Hepatocyte (in vitro differentiated cells): ENCODE results near the gene AVPR1B.

ENCODE experiments used
- CTCF ChIP-seq: fragments of 200-600 bp; sonication (generic); IDR thresholded peaks from 2 replicates; pipeline ENCODE4 v1.5.1; 2016; ENCODE audit warnings: antibody characterized with exemption, mild to moderate bottlenecking; ENCODE audit not compliant: poor library complexity
- EZH2 ChIP-seq: fragments of 200-600 bp; sonication (generic); IDR thresholded peaks from 2 replicates; pipeline ENCODE4 v1.6.1; 2016; ENCODE audit warnings: antibody characterized with exemption, mild to moderate bottlenecking, borderline replicate concordance

GRCh38 chr1:206145771-206146290 is 28.6 kb upstream of the AVPR1B start:
- TF ChIP-seq CTCF, result no peak
- TF ChIP-seq EZH2, result no peak
